ENCODE results near the gene USP10.

The USP10 gene

GRCh38 chr16:84759061-84759460 is 59.3 kb downstream of the USP10 start:
- H3K4me3 ChIP-seq (ENCODE audit: low read length) = no peak overlapping the region
- no peak for DNase-seq (ENCODE audit: low read depth)
- no peak for TF ChIP-seq CTCF (conservative IDR thresholded peaks at IDR 0.05; ENCODE audit: low read length)

- no peak overlapping the region for H3K4me3 ChIP-seq (ENCODE audit: low read length)
- DNase-seq (ENCODE audit: low read depth) = no peak
- TF ChIP-seq CTCF (conservative IDR thresholded peaks at IDR 0.05; ENCODE audit: low read length) = no peak
Measured at GRCh38 chr16:84759906-84760305, 60.1 kb downstream of the USP10 start.

- peak; percentile 18 for DNase-seq (ENCODE audit: low read depth)
Measured at GRCh38 chr16:84761448-84762368, 61.9 kb downstream of the USP10 start.

GRCh38 chr16:84763164-84763563 is 63.4 kb downstream of the USP10 start:
- no peak for TF ChIP-seq CTCF (conservative IDR thresholded peaks at IDR 0.05; ENCODE audit: low read length)
- H3K4me3 ChIP-seq (ENCODE audit: low read length) = no peak overlapping the region
- DNase-seq (ENCODE audit: low read depth) = no peak

More at GRCh38 chr16:84761448-84762368, 61.9 kb downstream of the USP10 start:
- no peak for TF ChIP-seq CTCF (conservative IDR thresholded peaks at IDR 0.05; ENCODE audit: low read length)
- no peak overlapping the region for H3K4me3 ChIP-seq (ENCODE audit: low read length)

GRCh38 chr16:84763629-84764028 is 63.8 kb downstream of the USP10 start:
- no peak overlapping the region for H3K4me3 ChIP-seq (ENCODE audit: low read length)
- TF ChIP-seq CTCF (conservative IDR thresholded peaks at IDR 0.05; ENCODE audit: low read length) = no peak
- DNase-seq (ENCODE audit: low read depth) = no peak

- no peak for DNase-seq (ENCODE audit: low read depth)
- TF ChIP-seq CTCF (conservative IDR thresholded peaks at IDR 0.05; ENCODE audit: low read length) = no peak
- H3K4me3 ChIP-seq (ENCODE audit: low read length) = no peak overlapping the region
Measured at GRCh38 chr16:84764970-84765369, 65.2 kb downstream of the USP10 start.
